ENCODE results near the gene TSNAXIP1. TPM values are rescaled to one million over a fixed set of nuclear protein-coding genes. Genes with fewer than 3 reads are reported as not detected.
A peak's percentile ranks its signal among the peaks of the same experiment; 100 is the strongest.
"Not testable (repeated sequence)": the region's sequence is repeated elsewhere in the genome, so short reads cannot be mapped to it uniquely, and the experiment has no call there.

TSNAXIP1 gene
- total RNA-seq, 5 donors from 2014 or later (not counting 1 experiment from before 2014, with no cell fraction given): 0.30 to 0.45 (median 0.37) TPM

GRCh38 chr16:67864044-67864443 lies 57.4 kb downstream of the TSNAXIP1 start:
- not testable (repeated sequence) for H3K4me3 ChIP-seq (ENCODE audit: control insufficient read depth in 1 of 2, extremely low read depth in 1 of 2, low read length in 1 of 2); H3K27me3 ChIP-seq (replicated peaks in 1 of 2; ENCODE audit: control insufficient read depth in 2 of 2, extremely low read depth in 1 of 2, insufficient read depth in 2 of 2, low read length in 1 of 2); H3K4me1 ChIP-seq (ENCODE audit: control insufficient read depth in 1 of 2, extremely low read depth in 1 of 2, insufficient read depth in 2 of 2, low read length in 2 of 2); H3K9me3 Mint-ChIP-seq; ATAC-seq (replicated peaks in 1 of 4); H3K4me3 Mint-ChIP-seq; H3K27me3 Mint-ChIP-seq; H3K36me3 Mint-ChIP-seq; H3K27ac ChIP-seq (ENCODE audit: low read length); DNase-seq; H3K4me1 Mint-ChIP-seq; H3K9me3 ChIP-seq
- POLR2A ChIA-PET: interaction anchor here in 1 of 2 donors (0.5 kb wide), 1 partner anchor 42 kb away, joined by 5 read pairs; no protein-coding TSS in a partner anchor
- CTCF ChIA-PET: interaction anchor here in 1 of 2 donors (0.5 kb wide), 1 partner anchor 27 kb away, joined by 3 read pairs; no protein-coding TSS in a partner anchor
- peak overlapping the region in 1 of 2 donors; percentile 36 for H3K27ac Mint-ChIP-seq
- 100% methylated on average over 1 of the region's 6 CpGs for WGBS (ENCODE audit: insufficient coverage)
- H3K36me3 ChIP-seq (ENCODE audit: control insufficient read depth in 2 of 2, extremely low read depth in 1 of 2, insufficient read depth in 1 of 2, low read length in 1 of 2): peaks cover 6 to 42% of the 10 kb centered on the region in 2 donors

GRCh38 chr16:67864594-67864993 lies 57.9 kb downstream of the TSNAXIP1 start:
- Histone ChIP-seq H3K4me3 (ENCODE audit: control insufficient read depth in 1 of 2, extremely low read depth in 1 of 2, low read length in 1 of 2) (no peak overlapping the region), H3K27ac (ENCODE audit: low read length) (no peak overlapping the region), H3K27me3 (replicated peaks in 1 of 2; ENCODE audit: control insufficient read depth in 2 of 2, extremely low read depth in 1 of 2, insufficient read depth in 2 of 2, low read length in 1 of 2) (no peaks in the 10 kb centered on the region), H3K9me3 (no peaks in the 10 kb centered on the region), H3K4me1 (ENCODE audit: control insufficient read depth in 1 of 2, extremely low read depth in 1 of 2, insufficient read depth in 2 of 2, low read length in 2 of 2) (no peaks in the 10 kb centered on the region), H3K36me3 (ENCODE audit: control insufficient read depth in 2 of 2, extremely low read depth in 1 of 2, insufficient read depth in 1 of 2, low read length in 1 of 2) (peaks cover 6 to 42% of the 10 kb centered on the region in 2 donors)
- CTCF ChIA-PET: interaction anchor here in 1 of 2 donors (0.5 kb wide), 1 partner anchor 27 kb away, joined by 3 read pairs; no protein-coding TSS in a partner anchor
- POLR2A ChIA-PET: no interaction called here
- no peak overlapping the region for H3K4me3 Mint-ChIP-seq
- no peak for ATAC-seq (replicated peaks in 1 of 4)
- DNase-seq: no peak
- no peak overlapping the region for H3K27ac Mint-ChIP-seq
- H3K27me3 Mint-ChIP-seq: no peaks in the 10 kb centered on the region
- H3K36me3 Mint-ChIP-seq: peaks cover 6% of the 10 kb centered on the region
- H3K4me1 Mint-ChIP-seq: peaks cover 5 to 9% (median 7%) of the 10 kb centered on the region in 3 donors
- no peaks in the 10 kb centered on the region for H3K9me3 Mint-ChIP-seq
- 60% methylated on average over 1 of the region's 2 CpGs for WGBS (ENCODE audit: insufficient coverage)

- Histone ChIP-seq H3K36me3 (ENCODE audit: control insufficient read depth in 2 of 2, extremely low read depth in 1 of 2, insufficient read depth in 1 of 2, low read length in 1 of 2) (peaks cover 6 to 41% of the 10 kb centered on the region in 2 donors), H3K27ac (ENCODE audit: low read length) (no peak overlapping the region), H3K4me3 (ENCODE audit: control insufficient read depth in 1 of 2, extremely low read depth in 1 of 2, low read length in 1 of 2) (no peak overlapping the region), H3K4me1 (ENCODE audit: control insufficient read depth in 1 of 2, extremely low read depth in 1 of 2, insufficient read depth in 2 of 2, low read length in 2 of 2) (no peaks in the 10 kb centered on the region), H3K9me3 (no peaks in the 10 kb centered on the region), H3K27me3 (replicated peaks in 1 of 2; ENCODE audit: control insufficient read depth in 2 of 2, extremely low read depth in 1 of 2, insufficient read depth in 2 of 2, low read length in 1 of 2) (no peaks in the 10 kb centered on the region)
- peaks cover 8% of the 10 kb centered on the region for H3K36me3 Mint-ChIP-seq
- H3K9me3 Mint-ChIP-seq: no peaks in the 10 kb centered on the region
- ChIA-PET CTCF (interaction anchor here in 1 of 2 donors (0.7 to 0.9 kb wide), 3 partner anchors 24 to 384 kb away, joined by 4 read pairs; no protein-coding TSS in a partner anchor), POLR2A (no interaction called here)
- H3K4me3 Mint-ChIP-seq: no peak overlapping the region
- peaks cover 5 to 9% (median 7%) of the 10 kb centered on the region in 3 donors for H3K4me1 Mint-ChIP-seq
- WGBS (ENCODE audit: insufficient coverage): 89% methylated on average over 2 of the region's 2 CpGs
- peak overlapping the region in 1 of 2 donors; percentile 55 for H3K27ac Mint-ChIP-seq
- H3K27me3 Mint-ChIP-seq: no peaks in the 10 kb centered on the region
- peak in 4 of 35 experiments; percentile 11 to 45 (median 20) for DNase-seq
- peak in 2 of 4 experiments; percentile 59 to 67 for ATAC-seq (replicated peaks in 1 of 4)
Observed at GRCh38 chr16:67865318-67865717, 58.6 kb downstream of the TSNAXIP1 start.

- no peaks in the 10 kb centered on the region for H3K9me3 Mint-ChIP-seq
- no peak overlapping the region for H3K27ac Mint-ChIP-seq
- H3K4me1 Mint-ChIP-seq: peaks cover 0 to 10% (median 8%) of the 10 kb centered on the region in 3 donors
- DNase-seq: no peak
- Histone ChIP-seq H3K36me3 (ENCODE audit: control insufficient read depth in 2 of 2, extremely low read depth in 1 of 2, insufficient read depth in 1 of 2, low read length in 1 of 2) (peaks cover 6 to 29% of the 10 kb centered on the region in 2 donors), H3K27ac (ENCODE audit: low read length) (no peak overlapping the region), H3K9me3 (no peaks in the 10 kb centered on the region), H3K27me3 (replicated peaks in 1 of 2; ENCODE audit: control insufficient read depth in 2 of 2, extremely low read depth in 1 of 2, insufficient read depth in 2 of 2, low read length in 1 of 2) (no peaks in the 10 kb centered on the region), H3K4me3 (ENCODE audit: control insufficient read depth in 1 of 2, extremely low read depth in 1 of 2, low read length in 1 of 2) (no peak overlapping the region), H3K4me1 (ENCODE audit: control insufficient read depth in 1 of 2, extremely low read depth in 1 of 2, insufficient read depth in 2 of 2, low read length in 2 of 2) (peaks cover 3 to 8% of the 10 kb centered on the region in 2 experiments)
- H3K4me3 Mint-ChIP-seq: no peak overlapping the region
- ChIA-PET POLR2A (interaction anchor here in 1 of 2 donors (0.5 kb wide), 1 partner anchor 344 kb away, joined by 3 read pairs; no protein-coding TSS in a partner anchor), CTCF (interaction anchor here in 1 of 2 donors (0.6 kb wide), 1 partner anchor 361 kb away, joined by 3 read pairs; no protein-coding TSS in a partner anchor)
- H3K27me3 Mint-ChIP-seq: no peaks in the 10 kb centered on the region
- 100% methylated on average over 1 of the region's 6 CpGs for WGBS (ENCODE audit: insufficient coverage)
- ATAC-seq (replicated peaks in 1 of 4): no peak
- H3K36me3 Mint-ChIP-seq: peaks cover 14% of the 10 kb centered on the region
Observed at GRCh38 chr16:67868290-67868689, 61.6 kb downstream of the TSNAXIP1 start.

GRCh38 chr16:67869653-67870052 lies 63.0 kb downstream of the TSNAXIP1 start:
- DNase-seq: no peak
- H3K36me3 Mint-ChIP-seq: peaks cover 14% of the 10 kb centered on the region
- no peak overlapping the region for H3K4me3 ChIP-seq (ENCODE audit: control insufficient read depth in 1 of 2, extremely low read depth in 1 of 2, low read length in 1 of 2)

GRCh38 chr16:67871256-67871655 lies 64.6 kb downstream of the TSNAXIP1 start:
- Mint-ChIP-seq H3K36me3 (peaks cover 14% of the 10 kb centered on the region), H3K4me1 (peaks cover 28 to 38% (median 34%) of the 10 kb centered on the region in 3 donors), H3K27me3 (no peaks in the 10 kb centered on the region), H3K4me3 (peak overlapping the region in 1 of 3 donors; percentile 95), H3K9me3 (no peaks in the 10 kb centered on the region), H3K27ac (peak overlapping the region in 1 of 2 donors; percentile 91)
- 82% methylated on average over 2 of the region's 3 CpGs for WGBS (ENCODE audit: insufficient coverage)
- POLR2A ChIA-PET: interaction anchor here in 1 of 2 donors (0.7 kb wide), 1 partner anchor 19 kb away, joined by 14 read pairs; no protein-coding TSS in a partner anchor
- H3K9me3 ChIP-seq: no peaks in the 10 kb centered on the region
- DNase-seq (no peak), ATAC-seq (replicated peaks in 1 of 4) (no peak)
- H3K4me1 ChIP-seq (ENCODE audit: control insufficient read depth in 1 of 2, extremely low read depth in 1 of 2, insufficient read depth in 2 of 2, low read length in 2 of 2): peaks cover 14 to 38% of the 10 kb centered on the region in 2 experiments
- no peaks in the 10 kb centered on the region for H3K27me3 ChIP-seq (replicated peaks in 1 of 2; ENCODE audit: control insufficient read depth in 2 of 2, extremely low read depth in 1 of 2, insufficient read depth in 2 of 2, low read length in 1 of 2)
- CTCF ChIA-PET: interaction anchor here in 1 of 2 donors (0.6 to 0.7 kb wide), 2 partner anchors 72 to 132 kb away, joined by 3 read pairs; no protein-coding TSS in a partner anchor
- H3K27ac ChIP-seq (ENCODE audit: low read length): no peak overlapping the region
- peaks cover 2 to 28% of the 10 kb centered on the region in 2 donors for H3K36me3 ChIP-seq (ENCODE audit: control insufficient read depth in 2 of 2, extremely low read depth in 1 of 2, insufficient read depth in 1 of 2, low read length in 1 of 2)
- no peak overlapping the region for H3K4me3 ChIP-seq (ENCODE audit: control insufficient read depth in 1 of 2, extremely low read depth in 1 of 2, low read length in 1 of 2)

More at GRCh38 chr16:67869653-67870052, 63.0 kb downstream of the TSNAXIP1 start:
- H3K36me3 ChIP-seq (ENCODE audit: control insufficient read depth in 2 of 2, extremely low read depth in 1 of 2, insufficient read depth in 1 of 2, low read length in 1 of 2): peaks cover 6 to 29% of the 10 kb centered on the region in 2 donors
- H3K27ac Mint-ChIP-seq: no peak overlapping the region
- peaks cover 11 to 22% of the 10 kb centered on the region in 2 experiments for H3K4me1 ChIP-seq (ENCODE audit: control insufficient read depth in 1 of 2, extremely low read depth in 1 of 2, insufficient read depth in 2 of 2, low read length in 2 of 2)
- H3K9me3 Mint-ChIP-seq: no peaks in the 10 kb centered on the region
- no peak for ATAC-seq (replicated peaks in 1 of 4)
- ChIA-PET POLR2A (no interaction called here), CTCF (no interaction called here)
- H3K27ac ChIP-seq (ENCODE audit: low read length): no peak overlapping the region
- H3K4me1 Mint-ChIP-seq: peaks cover 12 to 22% (median 18%) of the 10 kb centered on the region in 3 donors
- H3K27me3 Mint-ChIP-seq: no peaks in the 10 kb centered on the region
- no peak overlapping the region for H3K4me3 Mint-ChIP-seq
- no peaks in the 10 kb centered on the region for H3K9me3 ChIP-seq
- WGBS (ENCODE audit: insufficient coverage): 98% methylated on average over 7 of the region's 7 CpGs
- H3K27me3 ChIP-seq (replicated peaks in 1 of 2; ENCODE audit: control insufficient read depth in 2 of 2, extremely low read depth in 1 of 2, insufficient read depth in 2 of 2, low read length in 1 of 2): no peaks in the 10 kb centered on the region

Measured in T-cell (primary cell).